RPMI8226 (cell line): ENCODE results near the gene DRICH1.
"Not testable (repeated sequence)": the region's sequence is repeated elsewhere in the genome, so short reads cannot be mapped to it uniquely, and the experiment has no call there.

Source experiments
- DNase-seq: peaks from one replicate; pipeline ENCODE4 v3.0.0-alpha.2; 2015

The DRICH1 gene

DNA sequence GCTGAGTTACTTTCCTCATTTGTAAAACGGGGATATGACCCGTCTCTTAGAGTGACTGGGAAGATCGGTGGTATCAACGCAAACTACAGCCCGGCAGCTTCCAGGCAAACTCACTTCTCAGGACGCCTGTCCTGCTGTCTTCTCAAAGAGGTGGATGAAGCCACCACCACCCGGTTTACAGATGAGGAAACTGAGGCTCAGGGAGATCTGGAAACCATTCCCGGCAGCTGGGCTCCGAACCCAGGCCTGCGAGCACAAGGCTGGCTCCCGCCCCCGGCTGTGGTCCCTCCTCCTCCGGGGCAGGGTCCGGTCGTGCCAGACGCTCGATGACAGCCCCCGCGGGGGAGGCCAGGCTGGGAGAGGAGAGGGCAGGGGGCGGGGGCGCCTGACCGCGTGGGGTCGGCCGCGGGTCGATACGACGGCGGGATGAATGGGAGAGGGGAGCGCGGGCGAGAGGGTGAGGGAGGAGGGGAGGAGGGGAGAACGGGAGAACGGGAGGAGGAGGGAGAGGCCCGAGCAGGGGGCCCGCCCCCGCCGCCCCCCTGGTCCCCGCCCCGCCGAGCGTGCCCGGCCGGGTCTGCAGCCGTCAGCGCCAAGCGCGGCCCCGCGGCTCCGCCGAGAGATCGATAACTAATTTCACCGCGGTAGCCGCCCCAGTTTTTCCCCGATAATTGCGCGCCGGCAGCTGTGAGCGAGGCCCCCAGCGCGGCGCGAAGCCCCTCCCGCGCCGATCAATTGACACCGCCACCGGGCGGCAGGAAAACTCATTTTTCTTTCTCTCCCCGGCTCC is 66.0 kb downstream of the DRICH1 start:
- no peak for DNase-seq

DNA sequence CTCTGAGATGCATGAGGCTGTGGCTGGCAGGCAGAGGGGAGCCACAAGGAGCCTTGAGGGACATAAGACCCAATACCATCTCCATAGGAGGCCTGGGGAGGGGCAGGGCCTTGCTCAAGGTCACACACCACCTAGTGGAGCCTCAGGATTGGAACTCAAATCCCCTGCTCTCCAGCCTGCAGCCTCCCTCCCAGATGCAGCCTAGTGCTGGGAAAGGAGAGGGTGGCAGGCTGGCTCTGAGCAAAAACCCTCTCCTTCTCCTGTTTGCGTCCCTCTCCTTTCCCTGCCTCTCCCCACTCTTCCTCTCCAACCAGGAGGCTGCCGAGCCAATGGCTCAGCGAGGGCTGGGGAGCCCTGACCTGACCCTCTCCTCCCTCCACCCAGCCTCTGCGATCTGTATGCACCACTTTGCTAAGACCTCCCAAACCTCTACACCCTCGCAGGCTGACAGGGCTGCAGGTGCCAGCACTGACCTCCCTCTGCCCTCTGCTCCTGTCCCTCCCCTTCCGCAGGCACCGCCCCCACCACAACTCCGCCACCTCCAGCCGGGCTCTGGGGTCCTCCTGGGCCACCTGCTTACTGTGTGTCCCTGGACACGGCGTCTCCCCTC is 66.7 kb downstream of the DRICH1 start:
- peak; percentile 66 for DNase-seq

DNA sequence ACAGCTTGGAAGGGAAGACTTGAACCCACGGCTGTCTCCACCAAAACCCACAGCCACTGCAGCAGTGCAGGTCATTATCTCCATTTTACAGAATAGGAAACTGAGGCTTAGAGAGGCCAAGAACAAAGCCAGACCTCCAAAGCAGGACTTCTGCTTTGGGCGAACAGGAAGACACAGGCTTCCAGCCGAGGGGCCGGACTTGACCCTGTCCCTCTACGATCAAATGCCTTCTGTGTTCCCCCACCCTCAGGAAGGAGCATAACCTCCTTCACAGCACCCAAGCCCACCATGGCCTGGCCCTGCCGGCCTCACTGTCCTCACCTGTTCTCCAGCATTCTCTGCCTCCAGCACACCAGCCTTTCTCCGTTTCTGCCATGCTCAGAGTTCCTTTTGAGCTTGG is 67.8 kb downstream of the DRICH1 start:
- no peak for DNase-seq

DNA sequence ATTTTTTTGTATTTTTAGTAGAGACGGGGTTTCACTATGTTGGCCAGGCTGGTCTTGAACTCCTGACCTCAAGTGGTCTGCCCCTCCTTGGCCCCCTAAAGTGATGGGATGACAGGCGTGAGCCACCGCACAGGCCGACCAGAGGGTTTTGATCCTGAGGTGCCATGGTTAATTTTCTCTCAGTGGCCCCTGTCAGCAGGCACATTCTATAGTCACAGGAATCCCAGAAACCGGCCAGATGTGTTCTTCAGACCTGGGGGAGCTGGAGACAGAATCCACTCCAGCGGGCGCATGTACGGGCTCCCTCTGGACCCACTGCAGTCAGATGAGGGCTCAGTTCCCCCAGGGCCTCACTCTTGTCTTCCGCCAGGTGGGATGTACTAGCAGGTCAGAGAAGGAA is 69.0 kb downstream of the DRICH1 start:
- no peak for DNase-seq

DNA sequence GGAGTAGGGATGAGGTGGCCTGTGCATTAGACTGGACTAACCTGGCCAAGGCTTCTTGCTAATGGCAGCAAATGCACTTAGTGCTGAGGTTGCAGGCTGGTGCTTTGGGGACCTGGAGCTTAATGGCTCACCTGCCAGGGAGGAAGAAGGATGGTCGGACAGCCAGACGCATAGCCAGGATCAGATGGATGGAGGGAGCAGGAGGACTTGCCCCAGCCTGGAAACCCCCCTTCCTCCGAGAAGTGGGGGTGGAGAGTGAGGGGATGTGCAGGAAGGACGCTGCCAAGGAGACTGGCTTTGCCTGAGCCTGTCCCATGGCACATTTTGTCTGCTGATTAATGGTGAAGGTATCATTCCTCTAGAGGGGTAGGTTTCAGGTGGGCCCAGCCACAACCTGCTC is 69.9 kb downstream of the DRICH1 start:
- no peak for DNase-seq

DNA sequence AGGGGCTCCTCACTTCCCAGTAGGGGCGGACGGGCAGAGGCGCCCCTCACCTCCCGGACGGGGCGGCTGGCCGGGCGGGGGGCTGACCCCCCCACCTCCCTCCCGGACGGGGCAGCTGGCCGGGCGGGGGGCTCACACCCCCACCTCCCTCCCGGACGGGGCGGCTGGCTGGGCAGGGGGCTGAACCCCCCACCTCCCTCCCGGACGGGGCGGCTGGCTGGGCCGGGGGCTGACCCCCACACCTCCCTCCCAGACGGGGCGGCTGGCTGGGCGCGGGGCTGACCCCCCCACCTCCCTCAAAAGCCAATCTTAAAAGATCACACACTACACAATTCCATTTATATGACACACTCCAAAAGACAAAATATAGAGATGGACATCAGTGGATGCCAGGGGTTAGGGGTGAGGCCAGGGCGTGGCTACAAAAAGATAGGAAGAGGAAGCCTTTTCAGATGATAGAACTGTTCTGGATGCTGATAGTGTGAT is 71.1 kb downstream of the DRICH1 start:
- not testable (repeated sequence) for DNase-seq

DNA sequence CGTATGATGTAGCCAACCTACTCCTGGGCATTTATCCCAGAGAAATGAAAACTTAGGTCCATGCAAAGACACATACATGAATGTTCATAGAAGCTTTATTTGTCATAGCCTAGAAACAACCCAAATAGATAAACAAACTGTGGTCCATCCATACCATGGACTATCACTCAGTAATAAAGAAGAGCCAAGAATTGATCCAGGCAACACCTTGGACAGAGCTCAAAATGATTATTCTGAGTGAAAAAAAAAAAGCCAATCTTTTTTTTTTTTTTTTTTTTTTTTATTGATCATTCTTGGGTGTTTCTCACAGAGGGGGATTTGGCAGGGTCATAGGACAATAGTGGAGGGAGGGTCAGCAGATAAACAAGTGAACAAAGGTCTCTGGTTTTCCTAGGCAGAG is 71.9 kb downstream of the DRICH1 start:
- DNase-seq: not testable (repeated sequence)
